Activated T-cell treated with anti-CD3 and anti-CD28 coated beads for 48 hours (primary cell): Measurements from ENCODE around the gene KNCN.

Experiments used
- DNase-seq: peaks from one replicate; pipeline ENCODE4 v3.0.0-alpha.2; 2020; ENCODE audit warnings: low read depth

Gene KNCN

GRCh38 chr1:46523496-46524353, 27.7 kb downstream of the KNCN start:
- no peak for DNase-seq

GRCh38 chr1:46522969-46523320, 28.5 kb downstream of the KNCN start:
- DNase-seq, result no peak

- peak; percentile 30 for DNase-seq
Observed at GRCh38 chr1:46522184-46522968, 29.1 kb downstream of the KNCN start.

GRCh38 chr1:46521414-46521813, 30.0 kb downstream of the KNCN start:
- DNase-seq, result no peak

GRCh38 chr1:46520063-46520911, 31.2 kb downstream of the KNCN start:
- no peak for DNase-seq

GRCh38 chr1:46519209-46519608, 32.2 kb downstream of the KNCN start:
- DNase-seq, result no peak

- DNase-seq, result no peak
Observed at GRCh38 chr1:46517932-46518498, 33.4 kb downstream of the KNCN start.

- no peak for DNase-seq
Observed at GRCh38 chr1:46517010-46517600, 34.3 kb downstream of the KNCN start.

GRCh38 chr1:46516200-46516950, 35.1 kb downstream of the KNCN start:
- DNase-seq, result no peak

- no peak for DNase-seq
Observed at GRCh38 chr1:46515576-46515975, 35.9 kb downstream of the KNCN start.

- no peak for DNase-seq
Observed at GRCh38 chr1:46513536-46513935, 37.9 kb downstream of the KNCN start.

- DNase-seq, result no peak
Observed at GRCh38 chr1:46512792-46513190, 38.7 kb downstream of the KNCN start.

- DNase-seq, result no peak
Observed at GRCh38 chr1:46512135-46512791, 39.2 kb downstream of the KNCN start.

GRCh38 chr1:46510998-46511365, 40.5 kb downstream of the KNCN start:
- no peak for DNase-seq

- no peak for DNase-seq
Observed at GRCh38 chr1:46510341-46510997, 41.0 kb downstream of the KNCN start.

GRCh38 chr1:46508757-46509156, 42.7 kb downstream of the KNCN start:
- no peak for DNase-seq

- no peak for DNase-seq
Observed at GRCh38 chr1:46506470-46507219, 44.8 kb downstream of the KNCN start.

GRCh38 chr1:46503421-46503820, 48.0 kb downstream of the KNCN start:
- DNase-seq, result no peak

- no peak for DNase-seq
Observed at GRCh38 chr1:46501528-46501927, 49.9 kb downstream of the KNCN start.
